H1 (cell line): ENCODE results near the gene PXDN. TPM values are rescaled to one million over a fixed set of nuclear protein-coding genes. Genes with fewer than 3 reads are reported as not detected.

Source experiments
- CTCF ChIA-PET: fragments of 300-600 bp; sonication (Branson Sonifier 250); formaldehyde crosslinking; loops from one replicate; lab custom pipeline; 2021; ENCODE audit not compliant: partially characterized antibody; lab: Charles Lee
- POLR2A ChIA-PET: fragments of 300-600 bp; sonication (Branson Sonifier 250); formaldehyde crosslinking; loops from one replicate; lab custom pipeline; 2021; ENCODE audit warnings: inconsistent platforms; ENCODE audit not compliant: partially characterized antibody; lab: Charles Lee
- DNase-seq, 2 experiments: peaks; one replicate each; pipeline versions ENCODE4 v3.0.0 to v3.0.0-alpha.2; 2010 to 2022; ENCODE audit warnings: low spot score in 2 of 2, low read depth in 1 of 2, mixed read lengths in 1 of 2
- FAIRE-seq: peaks from 2 replicates; lab custom pipeline; 2011; peaks lifted over from hg19 to GRCh38; lab: Jason Lieb, UNC
- H2AFZ ChIP-seq: 2 replicates; pipeline ENCODE4 v1.8.1; 2012; ENCODE audit warnings: low read length, inconsistent platforms
- H2AK5ac ChIP-seq: 2 replicates; pipeline ENCODE4 v1.6.1; 2013; ENCODE audit warnings: low read depth, low read length
- H2BK120ac ChIP-seq: replicated peaks from 2 replicates; pipeline ENCODE3; 2013; ENCODE audit warnings: low read depth, low read length, inconsistent platforms
- H2BK12ac ChIP-seq: 2 replicates; pipeline ENCODE4 v1.6.1; 2013; ENCODE audit warnings: low read depth, low read length
- H2BK15ac ChIP-seq: 2 replicates; pipeline ENCODE4 v1.6.1; 2013; ENCODE audit warnings: low read length
- H2BK20ac ChIP-seq: 2 replicates; pipeline ENCODE4 v1.6.1; 2013; ENCODE audit warnings: low read length
- H2BK5ac ChIP-seq: 2 replicates; pipeline ENCODE4 v1.6.1; 2013; ENCODE audit warnings: low read depth, low read length
- H3K14ac ChIP-seq: 2 replicates; pipeline ENCODE4 v1.6.1; 2013; ENCODE audit warnings: inconsistent platforms; ENCODE audit not compliant: insufficient read length
- H3K18ac ChIP-seq: 2 replicates; pipeline ENCODE4 v1.6.1; 2013; ENCODE audit warnings: low read length; ENCODE audit errors: extremely low read depth
- H3K23ac ChIP-seq: 2 replicates; pipeline ENCODE4 v1.6.1; 2013; ENCODE audit warnings: inconsistent platforms; ENCODE audit not compliant: insufficient read length
- H3K23me2 ChIP-seq: 2 replicates; pipeline ENCODE4 v1.6.1; 2013; ENCODE audit warnings: low read depth, low read length
- H3K27ac ChIP-seq: 2 replicates; pipeline ENCODE4 v1.6.1; 2011; ENCODE audit warnings: low read depth, low read length, inconsistent platforms
- H3K27me3 ChIP-seq, 4 experiments: replicated peaks in 1 of 4; 1 replicate in 1 of 4; 2 replicates in 3 of 4; pipeline versions ENCODE4 v1.6.1 to v1.8.1; 2011 to 2013; ENCODE audit warnings: low read length in 3 of 4, mild to moderate bottlenecking in 3 of 4, inconsistent platforms in 2 of 4, mixed read lengths in 2 of 4, moderate library complexity in 1 of 4; ENCODE audit not compliant: control insufficient read depth in 3 of 4, insufficient read depth in 3 of 4; ENCODE audit errors: extremely low read depth in 1 of 4
- H3K36me3 ChIP-seq, 4 experiments: 2 replicates each; pipeline versions ENCODE4 v1.6.1 to v1.8.1; 2011 to 2013; ENCODE audit warnings: mild to moderate bottlenecking in 4 of 4, low read length in 3 of 4, moderate library complexity in 2 of 4, control low read depth in 1 of 4, inconsistent platforms in 1 of 4; ENCODE audit not compliant: insufficient read depth in 4 of 4, control insufficient read depth in 2 of 4
- H3K4ac ChIP-seq: replicated peaks from 2 replicates; pipeline ENCODE3; 2013; ENCODE audit warnings: low read length, low read depth, mixed read lengths, inconsistent platforms; ENCODE audit not compliant: insufficient read length
- H3K4me1 ChIP-seq, 4 experiments: replicated peaks in 1 of 4; 1 replicate in 1 of 4; 2 replicates in 3 of 4; pipeline versions ENCODE4 v1.6.1 to v1.8.1; 2011 to 2013; ENCODE audit warnings: low read length in 3 of 4, inconsistent platforms in 2 of 4, mixed read lengths in 1 of 4; ENCODE audit not compliant: insufficient read depth in 4 of 4, control insufficient read depth in 3 of 4
- H3K4me2 ChIP-seq, 2 experiments: 2 replicates each; pipeline versions ENCODE4 v1.6.1 to v1.8.1; 2011 to 2013; ENCODE audit warnings: low read depth in 2 of 2, low read length in 2 of 2, control low read depth in 1 of 2, inconsistent platforms in 1 of 2, mild to moderate bottlenecking in 1 of 2; ENCODE audit not compliant: insufficient read depth in 1 of 2
- H3K4me3 ChIP-seq, 4 experiments: fragments of 200-600, 300-600 bp in 1 of 4; sonication (generic), shearing (Covaris generic), sonication (Bioruptor Twin) in 1 of 4; 2 replicates each; pipeline versions ENCODE4 v1.5.1 to v1.8.1; 2011 to 2016; ENCODE audit warnings: low read length in 4 of 4, low read depth in 3 of 4, control low read depth in 2 of 4, inconsistent platforms in 2 of 4, mild to moderate bottlenecking in 2 of 4, mixed read lengths in 1 of 4, moderate library complexity in 1 of 4; ENCODE audit not compliant: insufficient read depth in 2 of 4; ENCODE audit errors: extremely low read depth in 1 of 4
- H3K56ac ChIP-seq: replicated peaks from 2 replicates; pipeline ENCODE3; 2013; ENCODE audit warnings: low read depth, mild to moderate bottlenecking, mixed read lengths, low read length, inconsistent platforms; ENCODE audit not compliant: insufficient read length
- H3K79me1 ChIP-seq: 2 replicates; pipeline ENCODE4 v1.6.1; 2013; ENCODE audit warnings: low read depth, low read length, control low read depth
- H3K79me2 ChIP-seq, 2 experiments: 2 replicates each; pipeline versions ENCODE4 v1.6.1 to v1.8.1; 2012 to 2013; ENCODE audit warnings: low read length in 2 of 2, mild to moderate bottlenecking in 2 of 2, inconsistent platforms in 1 of 2; ENCODE audit not compliant: insufficient read depth in 2 of 2, control insufficient read depth in 1 of 2
- H3K9ac ChIP-seq, 4 experiments: replicated peaks in 1 of 4; 1 replicate in 1 of 4; 2 replicates in 3 of 4; pipeline versions ENCODE4 v1.6.1 to v1.8.1; 2011 to 2013; ENCODE audit warnings: low read depth in 3 of 4, low read length in 3 of 4, control low read depth in 2 of 4, mild to moderate bottlenecking in 2 of 4, moderate library complexity in 2 of 4, inconsistent platforms in 1 of 4; ENCODE audit errors: extremely low read depth in 1 of 4
- H3K9me3 ChIP-seq, 2 experiments: 2 replicates each; pipeline versions ENCODE4 v1.6.1 to v1.8.1; 2012 to 2013; ENCODE audit warnings: mild to moderate bottlenecking in 2 of 2, moderate library complexity in 2 of 2, control low read depth in 1 of 2, inconsistent platforms in 1 of 2, low read depth in 1 of 2, low read length in 1 of 2, mixed read lengths in 1 of 2; ENCODE audit not compliant: insufficient read depth in 2 of 2
- H4K20me1 ChIP-seq, 2 experiments: replicated peaks in 1 of 2; 2 replicates each; pipeline versions ENCODE3 to v1.8.1; 2011 to 2013; ENCODE audit warnings: inconsistent platforms in 2 of 2, low read length in 2 of 2, mild to moderate bottlenecking in 1 of 2; ENCODE audit not compliant: insufficient read depth in 2 of 2, control insufficient read depth in 1 of 2
- H4K5ac ChIP-seq: 2 replicates; pipeline ENCODE4 v1.6.1; 2013; ENCODE audit warnings: low read length, low read depth, mixed read lengths, inconsistent platforms; ENCODE audit not compliant: insufficient read length
- H4K8ac ChIP-seq: 2 replicates; pipeline ENCODE4 v1.8.0; 2013; ENCODE audit warnings: mild to moderate bottlenecking, moderate library complexity, low read length, inconsistent platforms; ENCODE audit not compliant: insufficient read depth; ENCODE audit errors: extremely low read depth
- H4K91ac ChIP-seq: replicated peaks from 2 replicates; pipeline ENCODE3; 2013; ENCODE audit warnings: low read length, mixed read lengths, inconsistent platforms; ENCODE audit not compliant: insufficient read length
- BRCA1 ChIP-seq: IDR thresholded peaks from 2 replicates; pipeline ENCODE4 v1.6.1; 2012; ENCODE audit warnings: low read depth, low read length, improper control_type of control experiment
- CBX8 ChIP-seq: fragments of 300-800, 300-1000 bp; sonication (generic); IDR thresholded peaks from 2 replicates; pipeline ENCODE4 v1.7.1; 2016; ENCODE audit warnings: low read depth, low read length, borderline replicate concordance
- CTBP2 ChIP-seq: IDR thresholded peaks from 2 replicates; pipeline ENCODE4 v1.7.0; 2011; ENCODE audit warnings: borderline replicate concordance, mild to moderate bottlenecking, moderate library complexity, mixed read lengths, low read length; ENCODE audit not compliant: insufficient read depth, insufficient read length
- EP300 ChIP-seq, 2 experiments: IDR thresholded peaks; 1 replicate in 1 of 2; 2 replicates in 1 of 2; pipeline ENCODE4 v1.6.1; 2011 to 2012; ENCODE audit warnings: low read depth in 2 of 2, low read length in 2 of 2, mild to moderate bottlenecking in 2 of 2, borderline replicate concordance in 1 of 2, inconsistent platforms in 1 of 2, moderate library complexity in 1 of 2
- GABPA ChIP-seq: IDR thresholded peaks from 2 replicates; pipeline ENCODE4 v1.6.1; 2011; ENCODE audit warnings: mild to moderate bottlenecking, low read length, moderate library complexity, borderline replicate concordance; ENCODE audit not compliant: insufficient read depth
- JUN ChIP-seq: IDR thresholded peaks from 2 replicates; pipeline ENCODE4 v1.6.1; 2011; ENCODE audit warnings: low read depth, mild to moderate bottlenecking, improper control_type of control experiment, low read length
- KDM5A ChIP-seq: fragments of 200-600 bp; IDR thresholded peaks from 2 replicates; pipeline ENCODE4 v1.7.1; 2012; ENCODE audit warnings: mild to moderate bottlenecking, low read length, inconsistent platforms, mixed read lengths
- NANOG ChIP-seq: IDR thresholded peaks from 2 replicates; pipeline ENCODE4 v1.6.1; 2011; ENCODE audit warnings: low read length, low read depth, mild to moderate bottlenecking, inconsistent platforms; ENCODE audit not compliant: insufficient read depth, poor library complexity, severe bottlenecking
- SIRT6 ChIP-seq: IDR thresholded peaks from one replicate; pipeline ENCODE4 v1.7.1; 2012; ENCODE audit warnings: low read length, inconsistent platforms
- SUZ12 ChIP-seq: fragments of 200-600 bp; sonication (generic); IDR thresholded peaks from 2 replicates; pipeline ENCODE4 v1.6.1; 2012; ENCODE audit warnings: mild to moderate bottlenecking, inconsistent platforms, low read length, moderate library complexity, mixed read lengths
- TAF7 ChIP-seq: optimal IDR thresholded peaks from 2 replicates; pipeline ENCODE3; 2011; ENCODE audit warnings: low read depth, mild to moderate bottlenecking, inconsistent platforms, low read length, moderate library complexity, borderline replicate concordance
- TCF12 ChIP-seq: IDR thresholded peaks from 2 replicates; pipeline ENCODE4 v1.6.1; 2011; ENCODE audit warnings: low read depth, mild to moderate bottlenecking, low read length
- YY1 ChIP-seq: IDR thresholded peaks from 2 replicates; pipeline ENCODE4 v1.6.1; 2011; ENCODE audit warnings: low read depth, mild to moderate bottlenecking, low read length
- ZNF274 ChIP-seq: IDR thresholded peaks from 2 replicates; pipeline ENCODE4 v1.7.0; 2012; ENCODE audit warnings: low read length, borderline replicate concordance; ENCODE audit errors: extremely low read depth
- WGBS, 2 experiments: shearing (Covaris generic) in 1 of 2; methylation state at CpG; one replicate each; pipeline versions ENCODE4 v1.1.6 to v1.1.7; 2013 to 2015; ENCODE audit warnings: low lambda C conversion rate in 2 of 2, mixed read lengths in 2 of 2, inconsistent platforms in 1 of 2, low coverage in 1 of 2, missing lambda C conversion rate in 1 of 2; ENCODE audit not compliant: insufficient replicate concordance in 2 of 2, insufficient coverage in 1 of 2, insufficient read length in 1 of 2; ENCODE audit errors: extremely low coverage in 1 of 2, missing lambda C conversion rate in 1 of 2; 5-methylcytosine and 5-hydroxymethylcytosine counted together
- polyA plus RNA-seq, 7 experiments: library from polyadenylated mRNA; depleted of rRNA in 3 of 7; stranded (reverse) in 5 of 7; unstranded in 2 of 7; fragments of >200 nt in 5 of 7; fragments of 200-250 nt in 2 of 7; gene quantifications; 1 replicate in 5 of 7; 2 replicates in 1 of 7; 4 replicates in 1 of 7; pipeline versions ENCODE4 v1.2.1 to v1.2.3, GENCODE V29; 2011 to 2013; ENCODE audit warnings: missing spikeins in 2 of 7, mixed read lengths in 2 of 7
- total RNA-seq: library from RNA; stranded (reverse); fragmentation: NEBNext Ultra II Directional; extraction: Animal tissue kit (Norgen Biotek cat#: 25700); gene quantifications from 2 replicates; pipeline ENCODE4 v1.2.1, GENCODE V29; 2021

PXDN gene
- total and polyA plus RNA-seq, 2 of the 8 experiments (the other 6 are each of a cell fraction or from before 2014, with no cell fraction given) = 104 to 141 TPM

DNA sequence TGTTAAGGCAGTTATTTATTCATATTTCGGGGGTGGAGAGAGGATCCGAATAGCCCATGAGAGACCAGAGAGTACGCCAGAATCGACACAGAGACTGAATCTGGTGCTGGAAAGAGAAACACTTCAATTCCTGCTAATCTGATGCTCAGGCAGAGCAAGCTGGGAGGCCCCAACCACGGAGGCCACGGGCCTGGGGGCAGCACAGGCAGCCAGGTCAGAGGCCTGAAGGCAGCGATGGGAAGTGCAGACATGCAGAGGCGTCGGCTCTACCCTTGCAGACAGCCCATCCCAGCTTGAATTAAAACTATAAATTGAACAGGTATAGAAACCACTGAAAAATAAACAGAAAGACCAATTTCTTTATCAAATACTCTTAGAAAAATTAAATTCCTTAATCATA, 50.6 kb downstream of the PXDN start:
- ChIA-PET CTCF (interaction anchor here (1.3 to 1.9 kb wide), 2 partner anchors 8 to 57 kb away, joined by 3 to 8 read pairs; no protein-coding TSS in a partner anchor), POLR2A (interaction anchor here (1.0 kb wide), 1 partner anchor 69 kb away, joined by 4 read pairs; no protein-coding TSS in a partner anchor)
- no peak overlapping the region for H2BK120ac ChIP-seq
- no peak overlapping the region for H3K23ac ChIP-seq
- H4K91ac ChIP-seq = no peak overlapping the region
- no peaks in the 10 kb centered on the region for H3K9me3 ChIP-seq
- H2AFZ ChIP-seq = no peak overlapping the region
- H3K4me2 ChIP-seq = no peak overlapping the region
- H3K79me2 ChIP-seq = peaks cover 0 to 44% of the 10 kb centered on the region in 2 experiments; a peak in 2 of 4 replicates
- no peak overlapping the region for H3K18ac ChIP-seq
- no peak overlapping the region for H2BK15ac ChIP-seq
- H2BK20ac ChIP-seq = no peak overlapping the region
- no peak overlapping the region for H4K5ac ChIP-seq
- H3K14ac ChIP-seq = no peak overlapping the region
- H3K4me3 ChIP-seq = no peak overlapping the region
- H3K56ac ChIP-seq = no peak overlapping the region
- H2BK12ac ChIP-seq = no peak overlapping the region
- H4K20me1 ChIP-seq = peaks cover 0 to 10% of the 10 kb centered on the region in 2 experiments
- FAIRE-seq (no peak), DNase-seq (peak in 1 of 2 experiments; percentile 43)
- no peak overlapping the region for H3K27ac ChIP-seq
- peaks cover 0 to 19% (median 3%) of the 10 kb centered on the region in 4 experiments; a peak in 4 of 8 replicates for H3K36me3 ChIP-seq
- no peak overlapping the region for H3K4ac ChIP-seq
- H3K79me1 ChIP-seq = peaks cover 14% of the 10 kb centered on the region
- no peaks in the 10 kb centered on the region for H3K27me3 ChIP-seq
- H2AK5ac ChIP-seq = no peak overlapping the region
- H3K4me1 ChIP-seq = no peaks in the 10 kb centered on the region
- WGBS, 2 experiments = 80% methylated on average over 9 of the region's 9 CpGs; no CpG with 5 or more reads in 1 of the 2 experiments
- TF ChIP-seq TCF12 (no peak), NANOG (no peak), YY1 (no peak), JUN (no peak), EP300 (IDR thresholded peaks at IDR 0.05; ENCODE audit: borderline replicate concordance in 1 of 2, low read depth in 2 of 2, low read length in 2 of 2) (no peak), KDM5A (no peak), TAF7 (no peak), BRCA1 (no peak), SIRT6 (no peak), CBX8 (no peak), SUZ12 (no peak), GABPA (no peak), CTBP2 (no peak), ZNF274 (no peak)
- H2BK5ac ChIP-seq = no peak overlapping the region
- no peak overlapping the region for H4K8ac ChIP-seq
- no peaks in the 10 kb centered on the region for H3K23me2 ChIP-seq
- no peak overlapping the region for H3K9ac ChIP-seq
